Calu3 (cell line): ENCODE measurements around the gene GPC1. TPM values are rescaled to one million over a fixed set of nuclear protein-coding genes. Genes with fewer than 3 reads are reported as not detected.

Experiments
- BruUV-seq: library from RNA; stranded (reverse); fragments of 400-500 nt; replicated peaks from 2 replicates; lab custom pipeline; 2021; lab: Mats Ljungman, UMichigan
- CTCF ChIA-PET: fragments of 300-600 bp; sonication (Branson Sonifier 250); formaldehyde crosslinking; loops from one replicate; lab custom pipeline; 2022; ENCODE audit warnings: antibody characterized with exemption; lab: Charles Lee
- DNase-seq: peaks from one replicate; pipeline ENCODE4 v3.0.0; 2022
- H3K27ac Mint-ChIP-seq: one replicate; pipeline ENCODE4 v1.8.0; 2022; ENCODE audit warnings: mixed read lengths; ENCODE audit not compliant: unreplicated experiment
- H3K27me3 Mint-ChIP-seq: one replicate; pipeline ENCODE4 v1.8.0; 2022; ENCODE audit warnings: mixed read lengths; ENCODE audit not compliant: unreplicated experiment
- H3K36me3 Mint-ChIP-seq: one replicate; pipeline ENCODE4 v1.8.0; 2022; ENCODE audit warnings: mild to moderate bottlenecking, moderate library complexity, mixed read lengths; ENCODE audit not compliant: insufficient read depth, unreplicated experiment
- H3K4me1 Mint-ChIP-seq: one replicate; pipeline ENCODE4 v1.8.0; 2022; ENCODE audit warnings: mild to moderate bottlenecking, low read depth, mixed read lengths; ENCODE audit not compliant: unreplicated experiment
- H3K4me3 Mint-ChIP-seq: one replicate; pipeline ENCODE4 v1.8.0; 2022; ENCODE audit warnings: mild to moderate bottlenecking, low read depth, moderate library complexity, mixed read lengths; ENCODE audit not compliant: unreplicated experiment
- H3K9me3 Mint-ChIP-seq: one replicate; pipeline ENCODE4 v1.8.0; 2022; ENCODE audit warnings: low read depth, mixed read lengths; ENCODE audit not compliant: unreplicated experiment
- intact Hi-C: fragments of 100-400 bp; cut with micrococcal nuclease; formaldehyde crosslinking; loops from one replicate; pipeline ENCODE4 v1.10.0; 2022; ENCODE audit not compliant: unreplicated experiment
- total RNA-seq: library from RNA; stranded (reverse); gene quantifications from 2 replicates; pipeline ENCODE4 v1.2.3, GENCODE V29; 2022
- TF ChIP-seq, protein P1 (sequence below): fragments of 200-600 bp; IDR thresholded peaks from one replicate; pipeline ENCODE4 v1.8.0; 2022; ENCODE audit warnings: antibody characterized with exemption; ENCODE audit not compliant: unreplicated experiment

GPC1 gene
- total RNA-seq, 1 experiment from 2014 or later = 51.5 TPM

DNA sequence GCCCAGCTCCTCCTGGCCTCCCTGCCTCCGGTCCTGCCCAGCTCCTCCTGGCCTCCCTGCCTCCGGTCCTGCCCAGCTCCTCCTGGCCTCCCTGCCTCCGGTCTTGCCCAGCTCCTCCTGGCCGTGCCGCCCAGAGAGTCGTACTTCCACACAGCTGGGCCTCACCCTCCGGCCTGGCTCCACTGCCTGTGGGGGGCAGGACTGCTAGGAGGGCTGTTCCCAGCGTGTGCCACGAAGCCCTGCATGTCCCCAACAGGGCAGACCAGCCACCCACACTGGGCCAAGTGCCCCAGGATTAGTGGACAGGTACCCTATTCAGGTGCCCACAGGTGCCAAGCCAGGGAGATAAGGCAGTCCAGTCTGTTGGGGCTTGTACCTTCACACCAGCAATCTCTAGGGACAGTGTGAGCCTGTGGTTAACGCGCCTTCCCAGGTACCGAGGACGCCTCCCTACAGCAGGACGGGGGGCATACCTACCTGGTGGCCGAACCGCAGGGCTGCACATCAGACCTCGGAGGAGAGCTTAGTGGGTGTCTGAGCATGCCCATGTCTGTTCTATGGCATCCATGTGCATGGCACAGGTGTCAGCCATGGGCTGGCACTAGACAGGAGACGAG lies 5.3 kb downstream of the GPC1 start:
- no peak for DNase-seq
- Mint-ChIP-seq H3K9me3 (no peaks in the 10 kb centered on the region), H3K4me3 (no peak overlapping the region), H3K36me3 (peaks cover 20% of the 10 kb centered on the region), H3K27ac (no peak overlapping the region), H3K4me1 (peaks cover 9% of the 10 kb centered on the region), H3K27me3 (no peaks in the 10 kb centered on the region)
- TF ChIP-seq, protein P1, sequence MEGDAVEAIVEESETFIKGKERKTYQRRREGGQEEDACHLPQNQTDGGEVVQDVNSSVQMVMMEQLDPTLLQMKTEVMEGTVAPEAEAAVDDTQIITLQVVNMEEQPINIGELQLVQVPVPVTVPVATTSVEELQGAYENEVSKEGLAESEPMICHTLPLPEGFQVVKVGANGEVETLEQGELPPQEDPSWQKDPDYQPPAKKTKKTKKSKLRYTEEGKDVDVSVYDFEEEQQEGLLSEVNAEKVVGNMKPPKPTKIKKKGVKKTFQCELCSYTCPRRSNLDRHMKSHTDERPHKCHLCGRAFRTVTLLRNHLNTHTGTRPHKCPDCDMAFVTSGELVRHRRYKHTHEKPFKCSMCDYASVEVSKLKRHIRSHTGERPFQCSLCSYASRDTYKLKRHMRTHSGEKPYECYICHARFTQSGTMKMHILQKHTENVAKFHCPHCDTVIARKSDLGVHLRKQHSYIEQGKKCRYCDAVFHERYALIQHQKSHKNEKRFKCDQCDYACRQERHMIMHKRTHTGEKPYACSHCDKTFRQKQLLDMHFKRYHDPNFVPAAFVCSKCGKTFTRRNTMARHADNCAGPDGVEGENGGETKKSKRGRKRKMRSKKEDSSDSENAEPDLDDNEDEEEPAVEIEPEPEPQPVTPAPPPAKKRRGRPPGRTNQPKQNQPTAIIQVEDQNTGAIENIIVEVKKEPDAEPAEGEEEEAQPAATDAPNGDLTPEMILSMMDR = no peak
- intact Hi-C loops = no loop called here
- CTCF ChIA-PET = no interaction called here
- no TSS peak for BruUV-seq

DNA sequence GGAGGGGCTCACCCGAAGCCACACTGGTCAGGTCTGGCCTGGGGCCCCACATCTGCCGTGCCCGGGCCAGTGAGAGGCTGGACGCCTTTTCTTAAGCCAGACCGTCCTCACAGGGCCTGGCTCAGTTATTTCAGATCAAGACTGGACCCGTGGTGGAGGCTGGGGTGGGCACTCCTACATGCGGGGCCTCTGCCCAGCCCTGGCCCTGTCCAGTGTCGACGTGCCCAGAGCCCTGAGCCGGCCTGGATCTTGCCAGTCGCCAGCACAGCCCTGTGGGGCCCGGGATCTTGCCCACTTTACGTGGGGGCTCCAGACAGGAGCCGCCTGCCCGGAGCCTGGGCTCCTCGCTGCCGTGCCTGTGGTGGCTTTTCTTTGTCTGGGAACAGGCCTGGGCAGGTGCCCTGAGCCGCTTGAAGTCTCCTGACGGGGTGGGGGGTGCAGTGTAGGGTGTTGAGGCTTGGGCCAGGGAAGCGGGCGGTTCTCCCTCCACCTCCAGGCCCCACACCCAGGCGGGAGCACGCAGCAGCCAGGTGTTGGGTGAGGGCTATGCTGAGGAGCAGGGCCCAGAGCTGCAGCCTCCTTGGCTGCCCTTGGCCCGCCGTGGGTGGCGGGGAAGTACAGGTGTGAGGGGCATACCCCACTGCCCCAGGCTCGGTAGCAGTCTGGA lies 6.0 kb downstream of the GPC1 start:
- no peak for DNase-seq
- Mint-ChIP-seq H3K36me3 (peaks cover 13% of the 10 kb centered on the region), H3K4me1 (peaks cover 9% of the 10 kb centered on the region), H3K27me3 (no peaks in the 10 kb centered on the region), H3K4me3 (no peak overlapping the region), H3K27ac (no peak overlapping the region), H3K9me3 (no peaks in the 10 kb centered on the region)
- BruUV-seq = no TSS peak
- TF ChIP-seq, protein P1 = no peak
- intact Hi-C loops = no loop called here
- CTCF ChIA-PET = no interaction called here

DNA sequence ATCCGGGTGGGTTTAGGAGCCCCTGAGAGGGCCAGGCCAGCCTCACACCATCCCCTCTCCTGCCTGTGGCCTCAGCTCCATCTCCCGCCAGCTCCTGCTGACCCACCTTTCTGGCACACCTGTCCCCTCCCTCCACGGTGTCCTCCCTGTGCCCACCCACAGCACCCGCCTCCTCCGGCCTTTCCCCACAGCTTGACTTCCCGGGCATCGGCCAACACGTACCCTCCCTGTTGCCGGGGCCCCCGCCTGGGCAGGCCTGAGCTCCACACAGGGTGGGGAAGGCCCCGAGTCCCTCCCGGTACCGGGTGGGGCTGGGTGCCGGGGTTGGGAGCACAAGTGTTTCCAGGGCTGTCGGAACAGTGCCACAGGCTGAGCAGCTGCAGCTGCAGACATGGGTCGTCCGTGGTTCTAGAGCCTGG lies 6.5 kb downstream of the GPC1 start:
- TF ChIP-seq, protein P1 = no peak
- Mint-ChIP-seq H3K4me1 (peaks cover 9% of the 10 kb centered on the region), H3K27ac (no peak overlapping the region), H3K4me3 (no peak overlapping the region), H3K27me3 (no peaks in the 10 kb centered on the region), H3K36me3 (peaks cover 8% of the 10 kb centered on the region), H3K9me3 (no peaks in the 10 kb centered on the region)
- BruUV-seq = no TSS peak
- CTCF ChIA-PET = no interaction called here
- intact Hi-C loops = no loop called here
- no peak for DNase-seq

DNA sequence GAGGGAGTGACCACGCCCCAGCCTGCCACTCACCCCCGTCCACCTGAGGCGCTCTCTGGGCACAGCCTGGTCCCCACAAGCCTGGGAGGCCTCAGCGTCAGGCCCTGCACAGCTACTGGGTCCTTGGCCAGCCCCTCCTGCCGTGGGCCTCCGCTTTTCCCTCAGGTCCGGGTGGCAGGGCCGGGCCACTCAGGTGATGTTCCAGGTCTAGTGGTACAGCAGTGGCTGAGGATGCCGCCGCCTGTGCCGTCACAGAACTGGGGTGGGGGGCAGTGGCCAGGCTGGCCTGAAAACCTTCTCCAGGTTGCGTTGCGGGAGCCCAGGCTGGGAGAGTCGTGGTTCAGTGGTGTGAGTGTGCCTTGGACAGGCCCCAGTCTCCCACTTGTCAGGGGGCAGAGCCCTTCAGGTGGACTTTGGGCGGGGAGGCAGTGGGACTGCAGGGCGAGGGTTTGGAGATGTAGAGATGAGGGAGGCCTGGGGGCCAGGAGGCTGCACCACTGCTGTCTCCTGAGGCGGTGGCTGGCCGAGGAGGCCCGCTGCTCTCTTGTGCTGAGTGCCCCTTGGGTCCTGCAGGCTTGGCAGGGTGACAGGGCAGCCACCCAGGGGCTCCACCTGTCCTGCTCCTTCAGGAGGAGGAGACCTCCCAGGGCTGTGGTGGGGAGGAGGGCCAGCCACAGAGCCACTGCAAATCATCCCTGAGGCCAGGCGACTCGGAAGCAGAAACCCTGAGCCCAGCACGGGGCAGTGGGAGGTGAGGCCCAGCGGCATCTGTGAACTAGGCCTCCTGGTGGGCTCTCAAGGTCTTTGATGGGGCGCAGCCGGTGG lies 7.6 kb downstream of the GPC1 start:
- Mint-ChIP-seq H3K4me3 (no peak overlapping the region), H3K27ac (no peak overlapping the region), H3K4me1 (peaks cover under 1% of the 10 kb centered on the region), H3K36me3 (no peaks in the 10 kb centered on the region), H3K27me3 (no peaks in the 10 kb centered on the region), H3K9me3 (no peaks in the 10 kb centered on the region)
- no TSS peak for BruUV-seq
- no peak for DNase-seq
- TF ChIP-seq, protein P1 = no peak
- intact Hi-C loops = no loop called here
- CTCF ChIA-PET = no interaction called here
